Effector memory CD4-positive, alpha-beta T cell (primary cell): ENCODE data around the gene MED15.
"Not testable (repeated sequence)": the region's sequence is repeated elsewhere in the genome, so short reads cannot be mapped to it uniquely, and the experiment has no call there.

Source experiments
- DNase-seq, 3 donors: peaks; one replicate each; pipeline ENCODE4 v3.0.0-alpha.2; 2020
- H3K27ac ChIP-seq: 2 replicates; pipeline ENCODE4 v1.7.0; 2013; ENCODE audit warnings: mild to moderate bottlenecking, low read length, moderate library complexity; ENCODE audit not compliant: insufficient read depth, poor library complexity, severe bottlenecking
- H3K27me3 ChIP-seq: replicated peaks from 2 replicates; pipeline ENCODE4 v1.7.0; 2013; ENCODE audit warnings: mild to moderate bottlenecking, low read length; ENCODE audit not compliant: insufficient read depth, control insufficient read depth, poor library complexity, severe bottlenecking
- H3K36me3 ChIP-seq: 2 replicates; pipeline ENCODE4 v1.7.0; 2013; ENCODE audit warnings: mild to moderate bottlenecking, low read length, moderate library complexity; ENCODE audit not compliant: control insufficient read depth, insufficient read depth
- H3K4me1 ChIP-seq: 2 replicates; pipeline ENCODE4 v1.7.0; 2013; ENCODE audit warnings: low read length, mild to moderate bottlenecking; ENCODE audit not compliant: control insufficient read depth, insufficient read depth, poor library complexity, severe bottlenecking
- H3K4me3 ChIP-seq: 2 replicates; pipeline ENCODE4 v1.7.0; 2013; ENCODE audit warnings: low read length, low read depth, mild to moderate bottlenecking; ENCODE audit not compliant: insufficient read depth, poor library complexity, severe bottlenecking
- H3K9me3 ChIP-seq: 2 replicates; pipeline ENCODE4 v1.7.0; 2013; ENCODE audit warnings: mild to moderate bottlenecking, low read length, moderate library complexity; ENCODE audit not compliant: control insufficient read depth

The MED15 gene

DNA sequence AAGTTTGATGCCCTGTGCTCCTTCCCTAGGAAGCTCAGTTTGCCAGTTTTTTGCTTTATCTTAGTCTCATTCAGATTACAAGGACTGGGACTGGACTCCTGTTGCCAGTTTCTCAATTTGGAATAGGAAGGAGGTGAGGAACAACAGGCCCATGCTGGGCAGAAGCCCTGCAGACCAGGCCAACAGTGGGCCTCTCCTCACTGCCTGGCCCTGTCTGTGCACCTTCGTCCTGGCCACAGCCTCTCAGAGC is 23.7 kb downstream of the MED15 start:
- no peak for DNase-seq
- Histone ChIP-seq H3K9me3 (no peaks in the 10 kb centered on the region), H3K36me3 (peaks cover 19% of the 10 kb centered on the region), H3K4me3 (no peak overlapping the region), H3K27me3 (no peaks in the 10 kb centered on the region), H3K27ac (peak overlapping the region; percentile 1), H3K4me1 (peaks cover 26% of the 10 kb centered on the region)

DNA sequence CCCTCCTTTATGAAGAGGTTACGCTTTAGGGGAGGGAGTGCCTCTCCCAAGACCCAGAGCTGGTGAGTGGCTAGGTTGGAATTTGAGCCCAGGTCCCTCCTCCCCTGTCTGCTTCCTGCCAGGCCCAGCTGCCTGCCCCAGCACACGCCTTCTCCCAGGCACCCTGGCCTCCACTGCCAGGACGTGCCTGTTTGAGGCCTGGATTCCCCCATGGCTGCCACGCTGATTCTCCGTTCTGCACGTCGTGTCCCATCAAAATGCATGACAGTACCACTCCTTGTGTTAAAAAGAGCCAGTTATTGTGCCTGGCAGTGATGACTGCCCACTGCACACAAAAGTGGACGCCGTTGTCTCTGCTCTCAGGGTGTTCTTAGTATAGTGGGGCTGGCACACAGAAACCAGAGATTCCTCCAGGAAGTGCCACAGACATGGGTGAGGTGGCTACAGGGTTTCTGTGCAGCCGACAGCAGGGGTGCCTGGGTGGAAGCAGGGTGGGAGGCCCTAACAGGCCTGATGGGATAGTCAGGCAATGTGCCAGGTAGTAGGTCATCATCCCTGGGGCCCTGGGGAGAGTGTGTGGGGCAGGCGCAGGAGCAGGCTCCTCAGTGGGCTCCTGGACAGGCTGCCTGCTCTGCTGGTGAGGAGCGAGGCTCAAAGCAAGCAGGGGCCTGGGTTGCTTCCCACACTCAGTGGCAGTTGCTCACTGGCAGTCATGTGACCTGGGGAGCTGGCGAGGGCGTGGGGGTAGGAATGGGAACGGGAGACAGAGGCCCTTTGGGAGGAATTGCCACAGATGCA is 24.2 kb downstream of the MED15 start:
- no peak overlapping the region for H3K27ac ChIP-seq
- no peak for DNase-seq
- H3K9me3 ChIP-seq = no peaks in the 10 kb centered on the region
- H3K36me3 ChIP-seq = peaks cover 16% of the 10 kb centered on the region
- H3K27me3 ChIP-seq = no peaks in the 10 kb centered on the region
- peaks cover 26% of the 10 kb centered on the region for H3K4me1 ChIP-seq
- no peak overlapping the region for H3K4me3 ChIP-seq

DNA sequence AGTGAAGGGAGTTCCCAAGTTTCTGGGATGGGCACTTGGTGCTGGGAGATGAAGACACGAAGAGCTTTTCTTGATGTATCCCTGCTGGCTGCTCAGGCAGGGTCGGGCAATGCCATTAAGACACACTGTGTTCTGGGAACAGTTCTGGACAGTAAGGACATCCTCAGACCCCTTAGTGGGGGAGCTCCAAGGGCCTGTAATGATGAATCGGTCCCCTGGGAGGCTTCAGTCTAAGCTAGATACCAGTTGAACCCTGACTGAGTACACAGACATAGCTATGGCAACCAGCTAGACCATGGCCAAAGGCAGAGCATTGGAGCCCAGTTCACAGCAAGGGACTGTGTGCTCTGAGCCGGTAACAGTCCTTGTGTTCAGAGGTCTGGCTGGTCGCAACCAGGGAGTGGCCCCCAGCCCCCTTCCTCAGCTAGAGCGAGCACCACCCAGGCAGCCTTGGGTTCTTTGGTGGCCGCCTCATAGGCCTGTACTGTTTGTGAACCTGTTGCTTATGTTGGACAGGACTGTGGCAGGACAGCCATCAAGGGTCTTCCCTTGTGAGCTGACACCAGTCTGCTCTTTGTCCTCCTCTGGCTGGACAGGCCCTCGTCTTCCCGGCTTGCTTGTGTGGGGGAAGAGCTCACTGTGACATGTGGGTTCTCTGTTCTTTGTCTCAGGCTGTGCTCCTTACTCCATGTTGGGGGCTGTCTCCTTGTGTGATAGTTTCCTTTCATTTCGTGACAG is 25.0 kb downstream of the MED15 start:
- Histone ChIP-seq H3K27ac (no peak overlapping the region), H3K9me3 (no peaks in the 10 kb centered on the region), H3K4me1 (peaks cover 26% of the 10 kb centered on the region), H3K36me3 (peaks cover 24% of the 10 kb centered on the region), H3K27me3 (no peaks in the 10 kb centered on the region), H3K4me3 (no peak overlapping the region)
- no peak for DNase-seq

DNA sequence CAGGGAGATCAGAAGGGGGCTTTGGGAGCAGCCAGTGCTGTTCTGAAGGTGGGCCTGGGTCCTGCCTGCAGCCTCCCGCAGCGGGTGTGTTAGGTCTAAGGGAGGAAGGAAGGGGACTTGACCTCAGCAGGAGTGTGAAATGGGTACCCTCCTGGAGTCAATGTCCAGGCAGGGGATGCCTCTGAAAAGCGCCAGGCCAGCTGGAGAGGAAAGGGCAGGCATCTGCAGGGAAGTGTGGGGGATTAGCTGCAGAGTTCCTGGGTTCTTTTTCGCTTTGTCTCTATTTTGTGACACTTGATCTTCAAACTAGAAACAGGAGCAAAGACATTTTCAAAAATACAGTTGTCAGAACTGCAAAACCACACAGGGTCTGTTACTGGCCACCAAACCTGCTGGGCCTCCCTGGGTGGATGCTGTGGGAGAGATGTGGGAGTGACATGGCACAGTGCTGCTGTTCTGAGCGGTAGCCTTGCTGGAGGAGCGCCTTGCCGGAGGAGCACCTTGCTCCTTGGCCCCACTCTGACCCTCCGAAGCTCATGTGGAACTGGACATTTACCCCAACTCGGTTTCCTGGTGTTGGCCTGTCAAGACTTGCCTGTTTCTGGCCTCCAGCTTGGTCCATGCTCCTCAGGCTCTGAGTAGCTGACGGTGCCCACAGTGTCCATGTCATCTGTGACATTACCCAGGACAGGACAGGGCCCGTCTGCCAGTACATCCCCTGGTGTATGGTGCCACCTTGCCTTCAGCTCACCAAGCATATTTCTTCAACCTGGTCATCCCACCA is 25.9 kb downstream of the MED15 start:
- DNase-seq = no peak
- Histone ChIP-seq H3K36me3 (peaks cover 28% of the 10 kb centered on the region), H3K9me3 (no peaks in the 10 kb centered on the region), H3K27me3 (no peaks in the 10 kb centered on the region), H3K27ac (no peak overlapping the region), H3K4me3 (no peak overlapping the region), H3K4me1 (peaks cover 26% of the 10 kb centered on the region)

DNA sequence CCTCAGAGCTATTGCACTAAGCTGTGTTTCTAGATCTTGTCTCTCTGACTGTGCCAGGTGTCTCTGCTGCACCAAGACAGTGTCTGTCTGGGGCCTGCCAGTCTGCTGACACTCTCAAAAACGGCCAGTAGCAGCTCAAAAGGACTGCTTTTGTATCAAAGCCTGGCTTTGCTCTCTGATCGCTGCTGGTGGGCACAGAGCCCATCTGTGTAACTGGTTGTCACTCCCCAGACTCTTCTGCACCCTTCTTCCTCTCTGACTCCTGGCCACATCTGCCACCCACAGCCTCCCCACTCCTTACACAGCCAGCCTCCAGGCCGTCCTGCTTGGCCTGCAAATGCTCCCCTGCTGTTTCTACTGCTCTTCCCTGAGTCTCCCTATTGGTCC is 26.5 kb downstream of the MED15 start:
- Histone ChIP-seq H3K4me3 (no peak overlapping the region), H3K36me3 (peaks cover 25% of the 10 kb centered on the region), H3K4me1 (peaks cover 26% of the 10 kb centered on the region), H3K27me3 (no peaks in the 10 kb centered on the region), H3K27ac (no peak overlapping the region), H3K9me3 (no peaks in the 10 kb centered on the region)
- no peak for DNase-seq

DNA sequence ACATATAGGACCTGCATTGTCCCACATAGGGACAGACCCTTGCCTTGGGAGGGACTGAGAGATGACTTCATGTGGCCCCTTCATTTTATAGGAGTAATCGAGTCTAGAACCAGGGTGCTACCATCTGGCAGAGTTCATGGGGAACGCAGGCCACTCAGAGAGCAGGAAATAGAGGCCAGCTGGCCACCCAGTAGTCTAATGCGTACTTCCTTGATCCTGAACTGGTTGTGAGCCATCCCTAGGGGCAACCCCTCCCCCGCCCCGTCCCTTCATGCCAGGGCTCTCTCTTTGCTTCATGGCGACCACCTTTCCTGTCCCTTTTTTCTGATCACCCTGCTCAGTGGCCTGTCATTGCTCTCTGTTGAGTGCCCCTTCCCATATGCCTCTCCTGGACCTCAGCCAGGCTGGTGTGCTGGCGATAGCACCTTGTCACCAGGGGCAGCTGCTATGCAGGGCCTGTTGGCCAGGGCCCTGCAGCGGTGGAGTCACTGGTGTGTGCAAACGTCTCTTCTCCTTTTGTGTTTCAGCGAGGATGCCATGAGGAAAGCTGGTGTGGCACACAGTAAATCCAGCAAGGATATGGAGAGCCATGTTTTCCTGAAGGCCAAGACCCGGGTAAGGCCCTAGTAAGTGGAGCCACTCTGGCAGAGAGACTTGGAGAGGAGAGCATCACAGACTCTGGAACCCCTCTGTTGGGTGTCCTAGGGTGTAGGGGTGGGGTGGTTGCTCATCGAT is 29.3 kb downstream of the MED15 start:
- Histone ChIP-seq H3K4me1 (peaks cover 11% of the 10 kb centered on the region), H3K27ac (no peak overlapping the region), H3K27me3 (no peaks in the 10 kb centered on the region), H3K9me3 (no peaks in the 10 kb centered on the region), H3K36me3 (peaks cover 23% of the 10 kb centered on the region), H3K4me3 (no peak overlapping the region)
- DNase-seq = no peak

DNA sequence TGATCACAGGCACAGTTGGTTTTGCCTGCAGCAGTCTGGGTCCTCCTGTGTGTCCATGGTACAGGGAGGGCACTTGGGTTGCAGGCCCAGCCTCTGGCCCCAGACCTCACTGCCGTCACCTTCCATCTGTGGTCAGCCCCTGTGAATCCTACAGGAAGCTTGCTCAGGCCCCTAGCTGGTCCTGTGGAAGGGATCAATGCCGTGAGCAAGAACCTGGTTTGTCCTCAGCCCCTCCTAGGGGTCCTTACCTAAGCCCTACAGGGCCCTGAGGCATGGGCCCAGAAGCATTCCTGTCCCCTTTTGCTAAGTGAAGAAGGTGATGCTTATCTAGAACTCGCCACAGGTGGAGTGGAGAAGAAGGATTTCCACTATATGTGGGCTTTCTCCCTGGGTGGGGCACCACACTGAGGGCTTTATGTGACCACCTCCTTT is 29.9 kb downstream of the MED15 start:
- Histone ChIP-seq H3K27ac (no peak overlapping the region), H3K36me3 (peaks cover 23% of the 10 kb centered on the region), H3K4me1 (peaks cover 8% of the 10 kb centered on the region), H3K4me3 (no peak overlapping the region), H3K27me3 (no peaks in the 10 kb centered on the region), H3K9me3 (no peaks in the 10 kb centered on the region)
- DNase-seq = no peak

DNA sequence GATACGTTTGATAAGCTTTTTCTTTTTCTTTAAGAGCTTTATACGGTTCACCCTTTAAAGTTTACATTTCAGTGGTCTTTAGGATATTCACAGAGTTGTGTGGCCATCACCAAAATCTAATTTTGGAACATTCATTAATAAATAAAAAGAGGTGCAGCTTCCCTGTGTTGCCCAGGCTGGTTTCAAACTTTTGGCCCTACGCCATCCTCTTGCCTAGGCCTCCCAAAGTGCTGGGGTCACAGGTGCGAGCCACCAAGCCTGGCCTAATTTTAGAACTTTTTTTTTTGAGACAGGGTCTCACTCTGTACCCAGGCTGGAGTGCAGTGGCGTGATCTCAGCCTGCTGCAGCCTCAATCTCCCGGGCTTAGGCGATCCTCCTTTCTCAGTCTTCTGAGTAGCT is 30.6 kb downstream of the MED15 start:
- peaks cover 1% of the 10 kb centered on the region for H3K4me1 ChIP-seq
- no peaks in the 10 kb centered on the region for H3K27me3 ChIP-seq
- H3K4me3 ChIP-seq = no peak overlapping the region
- DNase-seq = no peak
- H3K9me3 ChIP-seq = no peaks in the 10 kb centered on the region
- no peak overlapping the region for H3K27ac ChIP-seq
- H3K36me3 ChIP-seq = peaks cover 23% of the 10 kb centered on the region

DNA sequence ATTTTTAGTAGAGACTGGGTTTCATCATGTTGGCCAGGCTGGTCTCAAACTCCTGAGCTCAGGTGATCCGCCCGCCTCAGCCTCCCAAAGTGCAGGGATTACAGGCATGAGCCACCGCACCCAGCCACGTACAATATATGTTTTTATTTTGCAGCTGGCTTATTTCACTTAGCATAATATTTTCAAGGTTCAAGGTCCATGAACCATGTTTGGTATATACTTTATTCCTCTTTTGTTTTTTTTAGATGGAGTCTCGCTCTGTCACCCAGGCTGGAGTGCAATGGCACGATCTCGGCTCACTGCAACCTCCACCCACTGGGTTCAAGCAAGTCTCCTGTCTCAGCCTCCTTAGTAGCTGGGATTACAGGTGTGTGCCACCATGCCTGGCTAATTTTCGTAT is 31.5 kb downstream of the MED15 start:
- H3K36me3 ChIP-seq = peaks cover 23% of the 10 kb centered on the region
- H3K9me3 ChIP-seq = not testable (repeated sequence)

More for the DNA sequence above, 31.5 kb downstream of the MED15 start:
- not testable (repeated sequence) for H3K27me3 ChIP-seq, H3K4me3 ChIP-seq, DNase-seq, H3K4me1 ChIP-seq, H3K27ac ChIP-seq
